Activated CD8-positive, alpha-beta T cell treated with anti-CD3 and anti-CD28 coated beads for 36 hours (primary cell): ENCODE measurements around the gene INTS6. TPM values are rescaled to one million over a fixed set of nuclear protein-coding genes. Genes with fewer than 3 reads are reported as not detected.

Experiments
- ATAC-seq: fragments of 200-7000 bp; cut with Tn5 transposase; one replicate; pipeline ENCODE4 v1.10.0; 2021; ENCODE audit warnings: mild to moderate bottlenecking, moderate library complexity
- CTCF ChIA-PET: fragments of 350-600 bp; sonication (Branson Sonifier 250); formaldehyde crosslinking; loops from one replicate; lab custom pipeline; 2021; ENCODE audit warnings: antibody characterized with exemption; lab: Charles Lee
- POLR2A ChIA-PET: fragments of 350-600 bp; sonication (Branson Sonifier 250); formaldehyde crosslinking; loops from one replicate; lab custom pipeline; 2021; ENCODE audit warnings: antibody characterized with exemption; lab: Charles Lee
- DNase-seq: peaks from one replicate; pipeline ENCODE4 v3.0.0-alpha.2; 2020
- H3K27ac Mint-ChIP-seq: one replicate; pipeline ENCODE4 v1.8.0; 2021; ENCODE audit warnings: mild to moderate bottlenecking, mixed read lengths
- H3K27me3 Mint-ChIP-seq: one replicate; pipeline ENCODE4 v1.8.0; 2021; ENCODE audit warnings: mixed read lengths
- H3K36me3 Mint-ChIP-seq: one replicate; pipeline ENCODE4 v1.8.0; 2021; ENCODE audit warnings: low read depth, mixed read lengths
- H3K4me1 Mint-ChIP-seq: one replicate; pipeline ENCODE4 v1.8.0; 2021; ENCODE audit warnings: low read depth, mixed read lengths
- H3K4me3 Mint-ChIP-seq: one replicate; pipeline ENCODE4 v1.8.0; 2021; ENCODE audit warnings: mild to moderate bottlenecking, moderate library complexity, mixed read lengths
- H3K9me3 Mint-ChIP-seq: one replicate; pipeline ENCODE4 v1.8.0; 2021; ENCODE audit warnings: mixed read lengths
- CTCF ChIP-seq: fragments of 200-600 bp; IDR thresholded peaks from one replicate; pipeline ENCODE4 v1.8.0; 2022; ENCODE audit warnings: antibody characterized with exemption, mild to moderate bottlenecking
- intact Hi-C: fragments of 100-400 bp; cut with micrococcal nuclease; formaldehyde crosslinking; loops from one replicate; pipeline ENCODE4 v1.10.0; 2022
- total RNA-seq, 2 experiments: library from RNA; stranded (reverse); gene quantifications; one replicate each; pipeline ENCODE4 v1.2.3, GENCODE V29; 2021

Gene INTS6
- total RNA-seq, 2 experiments from 2014 or later: 52.4 to 54.5 TPM

DNA sequence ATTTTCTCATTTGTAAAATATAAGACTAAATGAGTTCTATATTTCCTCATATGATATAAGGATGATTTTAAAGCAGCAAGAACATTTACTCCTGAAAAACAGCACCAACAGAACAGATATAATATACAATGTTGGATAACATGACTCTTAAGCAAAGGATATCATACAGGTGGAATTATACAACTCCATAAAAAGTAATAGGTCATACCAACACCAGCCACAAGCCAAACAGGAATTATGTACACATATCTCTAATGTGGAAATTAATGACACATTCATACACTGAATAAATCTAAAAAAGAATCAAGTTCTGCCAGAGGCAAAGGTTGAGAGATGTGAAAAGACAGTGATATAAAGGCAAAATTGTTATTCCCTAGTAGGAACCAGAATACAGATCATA is 25.9 kb downstream of the INTS6 start:
- no peaks in the 10 kb centered on the region for H3K27me3 Mint-ChIP-seq
- no peak overlapping the region for H3K27ac Mint-ChIP-seq
- H3K4me3 Mint-ChIP-seq: no peak overlapping the region
- ATAC-seq: no peak
- ChIA-PET CTCF (no interaction called here), POLR2A (interaction anchor here (1.4 kb wide), 1 partner anchor 25 kb away, joined by 6 read pairs; no protein-coding TSS in a partner anchor)
- intact Hi-C loops: no loop called here
- DNase-seq: no peak
- H3K9me3 Mint-ChIP-seq: no peaks in the 10 kb centered on the region
- peaks cover 63% of the 10 kb centered on the region for H3K4me1 Mint-ChIP-seq
- TF ChIP-seq CTCF: no peak
- H3K36me3 Mint-ChIP-seq: peaks cover 39% of the 10 kb centered on the region

GRCh38 chr13:51425410-51426042 is 27.3 kb downstream of the INTS6 start:
- H3K9me3 Mint-ChIP-seq: no peaks in the 10 kb centered on the region
- H3K27me3 Mint-ChIP-seq: no peaks in the 10 kb centered on the region
- H3K36me3 Mint-ChIP-seq: peaks cover 42% of the 10 kb centered on the region
- intact Hi-C loops: no loop called here
- H3K4me1 Mint-ChIP-seq: peaks cover 71% of the 10 kb centered on the region
- TF ChIP-seq CTCF: no peak
- ATAC-seq: no peak
- no peak overlapping the region for H3K27ac Mint-ChIP-seq
- POLR2A ChIA-PET: interaction anchor here (0.6 kb wide), 1 partner anchor 32 kb away, joined by 3 read pairs; no protein-coding TSS in a partner anchor
- CTCF ChIA-PET: no interaction called here
- no peak overlapping the region for H3K4me3 Mint-ChIP-seq
- DNase-seq: no peak

- no peak overlapping the region for H3K4me3 Mint-ChIP-seq
- H3K27ac Mint-ChIP-seq: no peak overlapping the region
- H3K9me3 Mint-ChIP-seq: no peaks in the 10 kb centered on the region
- H3K27me3 Mint-ChIP-seq: no peaks in the 10 kb centered on the region
- intact Hi-C loops: no loop called here
- DNase-seq (no peak), ATAC-seq (no peak)
- no peak for TF ChIP-seq CTCF
- ChIA-PET CTCF (interaction anchor here (0.8 to 1.0 kb wide), 2 partner anchors 26 to 374 kb away, joined by 3 to 4 read pairs; no protein-coding TSS in a partner anchor), POLR2A (interaction anchor here (0.6 kb wide), 1 partner anchor 382 kb away, joined by 3 read pairs; no protein-coding TSS in a partner anchor)
- H3K36me3 Mint-ChIP-seq: peaks cover 43% of the 10 kb centered on the region
- peaks cover 74% of the 10 kb centered on the region for H3K4me1 Mint-ChIP-seq
These were observed 29.1 kb downstream of the INTS6 start for GRCh38 chr13:51423766-51424165.

- Mint-ChIP-seq H3K36me3 (peaks cover 43% of the 10 kb centered on the region), H3K9me3 (peaks cover 2% of the 10 kb centered on the region), H3K4me3 (no peak overlapping the region), H3K27ac (peak overlapping the region; percentile 3), H3K27me3 (no peaks in the 10 kb centered on the region), H3K4me1 (peaks cover 74% of the 10 kb centered on the region)
- ChIA-PET POLR2A (no interaction called here), CTCF (interaction anchor here (1.2 to 1.5 kb wide), 2 partner anchors 11 to 375 kb away, joined by 3 read pairs; no protein-coding TSS in a partner anchor)
- ATAC-seq (no peak), DNase-seq (no peak)
- intact Hi-C loops: no loop called here
- TF ChIP-seq CTCF: no peak
These were observed 30.4 kb downstream of the INTS6 start for GRCh38 chr13:51422484-51422883.
